Cardiac fibroblast (primary cell): ENCODE measurements around the gene MCM9.
A peak's percentile ranks its signal among the peaks of the same experiment; 100 is the strongest.

Source experiments
- DNase-seq, 2 donors: peaks; one replicate each; pipeline versions ENCODE4 v3.0.0 to v3.0.0-alpha.2; 2010; ENCODE audit warnings: low read depth in 2 of 2
- H3K4me3 ChIP-seq, 2 donors: replicated peaks in 1 of 2; 1 replicate in 1 of 2; 2 replicates in 1 of 2; pipeline ENCODE4 v1.5.1; 2011; ENCODE audit warnings: low read depth in 2 of 2, low read length in 2 of 2, mild to moderate bottlenecking in 2 of 2, moderate library complexity in 1 of 2
- TF ChIP-seq, protein P1 (sequence below): IDR thresholded peaks from one replicate; pipeline ENCODE4 v1.5.1; 2011; ENCODE audit warnings: low read depth, mild to moderate bottlenecking, low read length, inconsistent platforms

The MCM9 gene

DNA sequence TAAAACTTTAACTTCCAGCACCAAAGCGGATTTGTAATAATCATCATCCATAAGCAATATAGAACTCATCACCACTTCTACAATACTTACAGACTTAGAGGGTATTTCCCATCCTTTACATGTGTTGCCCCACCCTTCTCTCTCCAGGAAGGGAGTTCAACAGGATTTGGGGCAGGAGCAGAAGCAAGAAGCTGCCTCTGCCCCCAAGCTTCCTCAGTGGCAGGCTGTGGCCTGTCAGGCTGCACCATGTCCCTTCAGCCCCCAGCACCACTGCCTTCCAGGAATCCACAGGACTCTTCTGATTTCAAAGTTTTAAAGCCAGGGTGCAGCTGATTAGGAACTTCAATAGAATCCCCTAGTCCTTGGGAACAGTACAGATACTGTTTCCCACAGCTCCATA lies 36.7 kb upstream of the MCM9 start:
- DNase-seq = no peak
- no peak overlapping the region for H3K4me3 ChIP-seq
- TF ChIP-seq, protein P1, sequence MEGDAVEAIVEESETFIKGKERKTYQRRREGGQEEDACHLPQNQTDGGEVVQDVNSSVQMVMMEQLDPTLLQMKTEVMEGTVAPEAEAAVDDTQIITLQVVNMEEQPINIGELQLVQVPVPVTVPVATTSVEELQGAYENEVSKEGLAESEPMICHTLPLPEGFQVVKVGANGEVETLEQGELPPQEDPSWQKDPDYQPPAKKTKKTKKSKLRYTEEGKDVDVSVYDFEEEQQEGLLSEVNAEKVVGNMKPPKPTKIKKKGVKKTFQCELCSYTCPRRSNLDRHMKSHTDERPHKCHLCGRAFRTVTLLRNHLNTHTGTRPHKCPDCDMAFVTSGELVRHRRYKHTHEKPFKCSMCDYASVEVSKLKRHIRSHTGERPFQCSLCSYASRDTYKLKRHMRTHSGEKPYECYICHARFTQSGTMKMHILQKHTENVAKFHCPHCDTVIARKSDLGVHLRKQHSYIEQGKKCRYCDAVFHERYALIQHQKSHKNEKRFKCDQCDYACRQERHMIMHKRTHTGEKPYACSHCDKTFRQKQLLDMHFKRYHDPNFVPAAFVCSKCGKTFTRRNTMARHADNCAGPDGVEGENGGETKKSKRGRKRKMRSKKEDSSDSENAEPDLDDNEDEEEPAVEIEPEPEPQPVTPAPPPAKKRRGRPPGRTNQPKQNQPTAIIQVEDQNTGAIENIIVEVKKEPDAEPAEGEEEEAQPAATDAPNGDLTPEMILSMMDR = no peak

DNA sequence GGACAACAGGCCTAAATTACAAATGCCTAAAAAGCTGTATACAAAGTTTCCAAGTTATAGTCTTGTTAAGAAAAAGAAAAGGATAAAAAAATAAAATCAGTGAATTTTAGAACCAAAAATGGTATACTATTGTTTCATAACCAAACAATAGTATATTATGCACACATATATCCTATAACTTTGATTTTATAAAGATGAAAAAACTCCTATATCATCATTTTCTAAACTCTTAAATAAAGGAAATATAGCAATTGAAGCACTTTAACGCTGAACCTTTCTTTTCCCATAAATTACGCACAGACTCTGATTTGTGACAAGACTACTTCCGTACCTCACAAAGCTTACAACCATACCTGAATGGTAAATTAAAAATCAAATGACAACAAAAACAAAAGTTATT lies 35.9 kb upstream of the MCM9 start:
- no peak for DNase-seq
- TF ChIP-seq, protein P1 = no peak

DNA sequence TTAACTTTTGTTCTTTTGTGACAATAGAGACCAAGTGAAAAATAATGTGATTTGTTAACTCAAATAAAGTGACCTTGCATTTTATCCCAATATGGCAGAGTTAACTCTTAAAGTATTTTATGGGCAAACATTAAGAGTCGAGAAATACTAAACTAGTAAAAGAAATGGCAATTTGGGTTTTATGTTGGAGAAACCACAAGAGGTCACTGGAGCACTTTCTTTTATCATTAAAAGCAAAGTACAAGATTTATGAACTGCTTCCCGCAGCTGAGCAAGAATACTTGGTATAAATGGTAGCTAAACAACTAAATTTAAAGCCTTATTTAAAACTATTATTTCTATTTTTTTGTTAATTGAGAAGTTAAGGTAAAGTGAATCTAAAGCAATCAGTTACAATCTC lies 33.5 kb upstream of the MCM9 start:
- TF ChIP-seq, protein P1 = no peak
- peak; percentile 43 to 56 for DNase-seq

More for the DNA sequence above, 35.9 kb upstream of the MCM9 start:
- H3K4me3 ChIP-seq = no peak overlapping the region

DNA sequence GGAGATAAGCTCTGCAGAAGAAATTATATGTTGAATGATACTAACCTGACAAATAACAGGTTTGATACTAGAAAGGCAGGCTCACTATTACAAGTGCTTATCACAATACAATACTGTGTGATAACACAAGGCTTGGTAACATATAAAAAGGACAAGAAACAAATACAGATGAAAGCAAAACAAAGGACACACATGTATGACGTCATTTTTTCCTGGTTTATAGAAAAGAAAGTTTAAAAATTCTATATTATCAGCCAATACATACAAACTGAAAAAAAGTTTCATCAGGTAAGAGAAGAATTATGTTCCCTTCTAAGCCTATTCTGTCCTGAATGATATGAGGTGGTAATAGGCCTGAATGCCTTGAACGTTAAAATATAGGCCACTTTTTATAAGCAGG lies 32.3 kb upstream of the MCM9 start:
- TF ChIP-seq, protein P1 = no peak
- H3K4me3 ChIP-seq = no peak overlapping the region
- no peak for DNase-seq

More for the DNA sequence above, 33.5 kb upstream of the MCM9 start:
- H3K4me3 ChIP-seq = no peak overlapping the region

DNA sequence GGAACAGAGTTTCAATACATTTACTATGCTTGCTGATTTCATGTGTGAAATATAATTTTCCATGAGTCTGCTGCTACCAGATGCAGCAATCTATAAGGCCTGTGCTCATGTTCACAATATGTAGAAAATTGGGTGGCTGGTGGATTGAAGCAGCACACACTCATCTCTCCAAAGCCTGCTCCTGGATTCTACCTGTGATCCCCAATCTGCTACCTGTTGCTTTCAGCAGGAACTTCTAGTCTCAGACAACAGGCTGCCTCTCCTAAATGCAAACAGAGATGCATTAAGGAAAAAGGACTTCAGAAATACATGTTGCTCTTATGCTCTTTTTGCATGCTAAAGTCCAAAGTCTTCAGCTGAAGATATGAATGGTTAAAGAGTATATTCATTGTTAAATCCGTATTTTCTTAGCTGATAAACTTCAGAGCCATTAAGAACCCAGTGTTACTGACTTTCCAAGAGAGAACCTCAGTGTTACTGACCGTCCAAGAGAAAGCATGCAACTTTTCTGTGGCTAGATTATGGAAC lies 30.9 kb upstream of the MCM9 start:
- no peak for DNase-seq
- no peak overlapping the region for H3K4me3 ChIP-seq

DNA sequence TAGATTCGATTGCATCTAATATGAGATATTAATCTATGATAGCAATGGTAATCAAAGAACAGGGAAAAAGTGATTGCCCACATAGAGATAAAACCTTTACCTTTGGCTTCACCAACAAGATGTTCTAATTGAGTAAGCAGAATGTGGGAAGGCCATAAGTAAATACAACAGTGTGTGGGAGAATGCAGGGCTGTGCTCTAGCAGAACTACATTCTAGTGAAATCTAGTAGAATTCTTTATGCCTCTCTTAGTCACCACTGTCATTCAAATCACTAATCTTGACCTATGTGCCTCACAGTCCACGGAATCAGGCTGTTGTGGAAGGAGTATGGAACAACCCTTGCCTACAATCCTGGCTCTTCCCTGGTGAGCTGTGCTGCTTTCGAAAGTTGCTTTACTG lies 30.4 kb upstream of the MCM9 start:
- DNase-seq = no peak

More for the DNA sequence above, 30.9 kb upstream of the MCM9 start:
- TF ChIP-seq, protein P1 = no peak

More for the DNA sequence above, 30.4 kb upstream of the MCM9 start:
- TF ChIP-seq, protein P1 = no peak
- no peak overlapping the region for H3K4me3 ChIP-seq
